Esophagus muscularis mucosa (tissue), 3 donors: Measurements from ENCODE around the gene GPATCH8.
A peak's percentile ranks its signal among the peaks of the same experiment; 100 is the strongest.

Experiments
- CTCF ChIP-seq, 3 experiments: fragments of 200-600 bp in 2 of 3; fragments of 450-650 bp in 1 of 3; sonication (generic) in 2 of 3; IDR thresholded peaks; one replicate each; pipeline ENCODE4 v1.5.1; 2017 to 2019; ENCODE audit warnings: antibody characterized with exemption in 3 of 3, mild to moderate bottlenecking in 2 of 3, moderate library complexity in 1 of 3
- POLR2AphosphoS5 ChIP-seq, 2 donors: sonication (generic); formaldehyde crosslinking; IDR thresholded peaks; one replicate each; pipeline ENCODE4 v1.6.1; 2017; ENCODE audit warnings: antibody characterized with exemption in 2 of 2

GRCh38 chr17:44533533-44534246 is 30.5 kb upstream of the GPATCH8 start:
- TF ChIP-seq POLR2AphosphoS5 (IDR thresholded peaks at IDR 0.05) (peak in 1 of 2 donors; percentile 34), CTCF (IDR thresholded peaks at IDR 0.05) (peak; percentile 94 to 98 (median 96))
